ENCODE results near the gene PCDHB10.

DNA sequence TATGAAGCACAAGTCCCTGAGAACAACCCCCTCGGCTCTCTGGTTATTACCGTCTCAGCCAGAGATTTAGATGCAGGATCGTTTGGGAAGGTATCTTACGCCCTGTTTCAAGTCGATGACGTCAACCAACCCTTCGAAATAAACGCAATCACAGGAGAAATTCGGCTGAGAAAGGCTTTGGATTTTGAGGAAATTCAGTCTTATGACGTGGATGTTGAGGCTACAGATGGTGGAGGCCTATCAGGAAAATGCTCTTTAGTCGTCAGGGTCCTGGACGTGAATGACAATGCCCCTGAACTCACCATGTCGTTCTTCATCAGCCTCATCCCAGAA, 41.2 kb upstream of the PCDHB10 start:
- TF ChIP-seq CTCF (IDR thresholded peaks at IDR 0.05) (no peak), POLR2A (IDR thresholded peaks at IDR 0.05) (no peak)

Data from upper lobe of left lung (tissue), 4 donors.